H9 (cell line): Measurements from ENCODE around the gene GAREM1. TPM values are rescaled to one million over a fixed set of nuclear protein-coding genes. Genes with fewer than 3 reads are reported as not detected.

Experiments used
- DNase-seq: peaks from one replicate; pipeline ENCODE4 v3.0.0-alpha.2; 2017
- H2AFZ ChIP-seq: one replicate; pipeline ENCODE4 v1.6.1; 2013; ENCODE audit warnings: mild to moderate bottlenecking, low read length, control low read depth, moderate library complexity
- H2AK5ac ChIP-seq: 2 replicates; pipeline ENCODE4 v1.6.1; 2013; ENCODE audit warnings: low read length, control low read depth, mixed read lengths; ENCODE audit not compliant: insufficient read length
- H2BK120ac ChIP-seq: one replicate; pipeline ENCODE4 v1.6.1; 2013; ENCODE audit warnings: low read depth, mild to moderate bottlenecking, low read length, control low read depth, inconsistent platforms; ENCODE audit not compliant: poor library complexity, severe bottlenecking
- H2BK12ac ChIP-seq: 2 replicates; pipeline ENCODE4 v1.6.1; 2013; ENCODE audit warnings: low read length, control low read depth, mixed read lengths, low read depth; ENCODE audit not compliant: insufficient read length
- H2BK15ac ChIP-seq: 2 replicates; pipeline ENCODE4 v1.6.1; 2013; ENCODE audit warnings: low read depth, low read length, control low read depth
- H2BK20ac ChIP-seq: one replicate; pipeline ENCODE4 v1.6.1; 2013; ENCODE audit warnings: low read depth, mild to moderate bottlenecking, low read length, control low read depth, inconsistent platforms; ENCODE audit not compliant: poor library complexity, severe bottlenecking
- H2BK5ac ChIP-seq: 2 replicates; pipeline ENCODE4 v1.6.1; 2013; ENCODE audit warnings: low read length, control low read depth, mixed read lengths; ENCODE audit not compliant: insufficient read length
- H3K14ac ChIP-seq: 2 replicates; pipeline ENCODE4 v1.6.1; 2013; ENCODE audit warnings: low read length, control low read depth; ENCODE audit not compliant: insufficient read depth
- H3K18ac ChIP-seq: 2 replicates; pipeline ENCODE4 v1.6.1; 2013; ENCODE audit warnings: low read depth, mild to moderate bottlenecking, mixed read lengths, low read length, control low read depth; ENCODE audit not compliant: insufficient read length
- H3K23ac ChIP-seq: 2 replicates; pipeline ENCODE4 v1.6.1; 2013; ENCODE audit warnings: low read length, control low read depth, mixed read lengths, low read depth; ENCODE audit not compliant: insufficient read length
- H3K23me2 ChIP-seq: 2 replicates; pipeline ENCODE4 v1.6.1; 2013; ENCODE audit warnings: low read depth, mild to moderate bottlenecking, mixed read lengths, low read length, control low read depth; ENCODE audit not compliant: insufficient read length, poor library complexity, severe bottlenecking
- H3K27ac ChIP-seq: 2 replicates; pipeline ENCODE4 v1.5.1; 2013; ENCODE audit warnings: low read length, control low read depth, mixed read lengths, low read depth; ENCODE audit not compliant: insufficient read length
- H3K27me3 ChIP-seq: 2 replicates; pipeline ENCODE4 v1.6.1; 2013; ENCODE audit warnings: low read length, control low read depth, inconsistent platforms; ENCODE audit not compliant: insufficient read depth
- H3K4ac ChIP-seq: 2 replicates; pipeline ENCODE4 v1.6.1; 2013; ENCODE audit warnings: low read depth, mild to moderate bottlenecking, control low read depth, inconsistent platforms, low read length, moderate library complexity
- H3K4me1 ChIP-seq: 2 replicates; pipeline ENCODE4 v1.6.1; 2013; ENCODE audit warnings: low read length, control low read depth, inconsistent platforms; ENCODE audit not compliant: insufficient read depth
- H3K4me2 ChIP-seq: 2 replicates; pipeline ENCODE4 v1.6.1; 2013; ENCODE audit warnings: low read length, control low read depth, mixed read lengths; ENCODE audit not compliant: insufficient read length, insufficient read depth
- H3K56ac ChIP-seq: 2 replicates; pipeline ENCODE4 v1.6.1; 2013; ENCODE audit warnings: low read depth, mild to moderate bottlenecking, mixed read lengths, low read length, control low read depth; ENCODE audit not compliant: insufficient read length
- H3K79me1 ChIP-seq: 2 replicates; pipeline ENCODE4 v1.6.1; 2013; ENCODE audit warnings: low read depth, mild to moderate bottlenecking, moderate library complexity, low read length, control low read depth, inconsistent platforms; ENCODE audit not compliant: insufficient read depth, poor library complexity, severe bottlenecking
- H3K79me2 ChIP-seq: 2 replicates; pipeline ENCODE4 v1.6.1; 2013; ENCODE audit warnings: low read length, control low read depth, inconsistent platforms; ENCODE audit not compliant: insufficient read depth
- H3K9ac ChIP-seq: 2 replicates; pipeline ENCODE4 v1.6.1; 2013; ENCODE audit warnings: low read length, control low read depth, mixed read lengths; ENCODE audit not compliant: insufficient read length; ENCODE audit errors: extremely low read depth
- H3K9me3 ChIP-seq: one replicate; pipeline ENCODE4 v1.6.1; 2013; ENCODE audit warnings: low read depth, low read length, inconsistent platforms; ENCODE audit not compliant: control insufficient read depth
- H3T11ph ChIP-seq: one replicate; pipeline ENCODE4 v1.6.1; 2013; ENCODE audit warnings: mild to moderate bottlenecking, low read length, control low read depth, inconsistent platforms
- H4K20me1 ChIP-seq: one replicate; pipeline ENCODE4 v1.6.1; 2013; ENCODE audit not compliant: control insufficient read depth, insufficient read length, insufficient read depth
- H4K5ac ChIP-seq: 2 replicates; pipeline ENCODE4 v1.6.1; 2013; ENCODE audit warnings: low read depth, mild to moderate bottlenecking, mixed read lengths, low read length, control low read depth; ENCODE audit not compliant: insufficient read length
- H4K8ac ChIP-seq: replicated peaks from 2 replicates; pipeline ENCODE4 v1.6.1; 2013; ENCODE audit warnings: low read length, control low read depth, mixed read lengths, low read depth; ENCODE audit not compliant: insufficient read length
- H4K91ac ChIP-seq: 2 replicates; pipeline ENCODE4 v1.6.1; 2013; ENCODE audit warnings: low read depth, mild to moderate bottlenecking, moderate library complexity, mixed read lengths, low read length, control low read depth; ENCODE audit not compliant: insufficient read length
- H3K27ac Mint-ChIP-seq, 3 experiments: 2 replicates in 2 of 3; 3 replicates in 1 of 3; pipeline ENCODE4 v1.8.0; 2020 to 2021; ENCODE audit warnings: mixed read lengths in 3 of 3, mild to moderate bottlenecking in 1 of 3, moderate library complexity in 1 of 3
- H3K27me3 Mint-ChIP-seq: 2 replicates; pipeline ENCODE4 v1.8.0; 2021; ENCODE audit warnings: low read depth, mild to moderate bottlenecking, moderate library complexity, mixed read lengths
- H3K36me3 Mint-ChIP-seq, 3 experiments: 2 replicates in 2 of 3; 3 replicates in 1 of 3; pipeline ENCODE4 v1.8.0; 2020 to 2021; ENCODE audit warnings: low read depth in 3 of 3, mixed read lengths in 3 of 3; ENCODE audit not compliant: insufficient read depth in 1 of 3
- H3K4me1 Mint-ChIP-seq, 2 experiments: 2 replicates each; pipeline ENCODE4 v1.8.0; 2020; ENCODE audit warnings: mixed read lengths in 2 of 2
- H3K4me3 Mint-ChIP-seq, 2 experiments: 2 replicates in 1 of 2; 3 replicates in 1 of 2; pipeline ENCODE4 v1.8.0; 2020 to 2021; ENCODE audit warnings: mild to moderate bottlenecking in 2 of 2, mixed read lengths in 2 of 2, moderate library complexity in 1 of 2
- H3K9me3 Mint-ChIP-seq, 2 experiments: 2 replicates in 1 of 2; 3 replicates in 1 of 2; pipeline ENCODE4 v1.8.0; 2020; ENCODE audit warnings: mild to moderate bottlenecking in 2 of 2, mixed read lengths in 2 of 2, moderate library complexity in 1 of 2
- WGBS: extraction: QIAGEN DNeasy Blood & Tissue Kit; methylation state at CpG from one replicate; pipeline ENCODE4 v1.1.7; 2013; ENCODE audit warnings: missing lambda C conversion rate, low lambda C conversion rate, mixed read lengths; ENCODE audit not compliant: insufficient read length; ENCODE audit errors: extremely low coverage; 5-methylcytosine and 5-hydroxymethylcytosine counted together
- total RNA-seq: library from RNA; stranded (reverse); gene quantifications from 2 replicates; pipeline ENCODE4 v1.2.1, GENCODE V29; 2021
- TF ChIP-seq, protein P1 (sequence below): fragments of 200-600 bp; sonication (generic); conservative IDR thresholded peaks from 3 replicates; pipeline ENCODE4 v1.8.0; 2021; ENCODE audit warnings: antibody characterized with exemption, mild to moderate bottlenecking

GAREM1 gene
- total RNA-seq, 1 experiment from 2014 or later = 4.4 TPM

DNA sequence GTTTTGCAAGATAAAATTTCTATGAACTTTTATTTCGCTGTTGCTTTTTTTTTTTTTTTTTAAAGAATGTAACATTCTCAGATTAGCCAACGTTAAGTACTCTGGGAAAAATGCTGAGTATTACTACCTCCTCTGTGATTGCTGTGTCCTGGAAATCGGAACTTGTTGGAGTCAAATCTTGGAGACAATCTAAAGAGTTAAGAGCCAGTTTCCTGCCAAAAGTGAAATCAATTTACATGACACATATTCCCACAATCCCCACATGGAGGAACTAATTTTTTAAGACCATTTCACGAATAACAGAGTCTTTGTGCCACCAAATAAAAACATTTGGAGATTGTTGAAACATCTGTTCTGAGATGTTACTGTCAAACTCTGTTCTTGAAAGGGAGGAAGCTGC, 153.0 kb downstream of the GAREM1 start:
- no peak overlapping the region for H4K5ac ChIP-seq
- H3T11ph ChIP-seq = no peak overlapping the region
- DNase-seq = no peak
- no peak overlapping the region for H3K14ac ChIP-seq
- H4K20me1 ChIP-seq = no peaks in the 10 kb centered on the region
- H2BK12ac ChIP-seq = no peak overlapping the region
- H3K18ac ChIP-seq = no peak overlapping the region
- Mint-ChIP-seq H3K4me1 (peaks cover 0 to 3% of the 10 kb centered on the region in 2 experiments; a peak in 1 of 4 replicates), H3K9me3 (no peaks in the 10 kb centered on the region), H3K4me3 (no peak overlapping the region), H3K27me3 (no peaks in the 10 kb centered on the region), H3K27ac (no peak overlapping the region), H3K36me3 (no peaks in the 10 kb centered on the region)
- no peaks in the 10 kb centered on the region for H3K9me3 ChIP-seq
- H3K23ac ChIP-seq = no peak overlapping the region
- H3K79me1 ChIP-seq = no peaks in the 10 kb centered on the region
- no peaks in the 10 kb centered on the region for H3K23me2 ChIP-seq
- no peaks in the 10 kb centered on the region for H3K4me1 ChIP-seq
- no peak overlapping the region for H4K91ac ChIP-seq
- no peak overlapping the region for H4K8ac ChIP-seq
- H2AFZ ChIP-seq = no peak overlapping the region
- H2BK5ac ChIP-seq = no peak overlapping the region
- H2BK20ac ChIP-seq = no peak overlapping the region
- WGBS = no CpG with 5 or more reads among the region's 4 CpGs
- no peak overlapping the region for H3K27ac ChIP-seq
- H3K4ac ChIP-seq = no peak overlapping the region
- H2BK15ac ChIP-seq = no peak overlapping the region
- H3K56ac ChIP-seq = no peak overlapping the region
- no peak overlapping the region for H3K9ac ChIP-seq
- no peak overlapping the region for H2BK120ac ChIP-seq
- no peaks in the 10 kb centered on the region for H3K79me2 ChIP-seq
- H3K4me2 ChIP-seq = no peak overlapping the region
- TF ChIP-seq, protein P1, sequence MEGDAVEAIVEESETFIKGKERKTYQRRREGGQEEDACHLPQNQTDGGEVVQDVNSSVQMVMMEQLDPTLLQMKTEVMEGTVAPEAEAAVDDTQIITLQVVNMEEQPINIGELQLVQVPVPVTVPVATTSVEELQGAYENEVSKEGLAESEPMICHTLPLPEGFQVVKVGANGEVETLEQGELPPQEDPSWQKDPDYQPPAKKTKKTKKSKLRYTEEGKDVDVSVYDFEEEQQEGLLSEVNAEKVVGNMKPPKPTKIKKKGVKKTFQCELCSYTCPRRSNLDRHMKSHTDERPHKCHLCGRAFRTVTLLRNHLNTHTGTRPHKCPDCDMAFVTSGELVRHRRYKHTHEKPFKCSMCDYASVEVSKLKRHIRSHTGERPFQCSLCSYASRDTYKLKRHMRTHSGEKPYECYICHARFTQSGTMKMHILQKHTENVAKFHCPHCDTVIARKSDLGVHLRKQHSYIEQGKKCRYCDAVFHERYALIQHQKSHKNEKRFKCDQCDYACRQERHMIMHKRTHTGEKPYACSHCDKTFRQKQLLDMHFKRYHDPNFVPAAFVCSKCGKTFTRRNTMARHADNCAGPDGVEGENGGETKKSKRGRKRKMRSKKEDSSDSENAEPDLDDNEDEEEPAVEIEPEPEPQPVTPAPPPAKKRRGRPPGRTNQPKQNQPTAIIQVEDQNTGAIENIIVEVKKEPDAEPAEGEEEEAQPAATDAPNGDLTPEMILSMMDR = no peak
- H3K27me3 ChIP-seq = no peaks in the 10 kb centered on the region
- H2AK5ac ChIP-seq = no peak overlapping the region
